ENCODE results near the gene CFAP100.

The CFAP100 gene

DNA sequence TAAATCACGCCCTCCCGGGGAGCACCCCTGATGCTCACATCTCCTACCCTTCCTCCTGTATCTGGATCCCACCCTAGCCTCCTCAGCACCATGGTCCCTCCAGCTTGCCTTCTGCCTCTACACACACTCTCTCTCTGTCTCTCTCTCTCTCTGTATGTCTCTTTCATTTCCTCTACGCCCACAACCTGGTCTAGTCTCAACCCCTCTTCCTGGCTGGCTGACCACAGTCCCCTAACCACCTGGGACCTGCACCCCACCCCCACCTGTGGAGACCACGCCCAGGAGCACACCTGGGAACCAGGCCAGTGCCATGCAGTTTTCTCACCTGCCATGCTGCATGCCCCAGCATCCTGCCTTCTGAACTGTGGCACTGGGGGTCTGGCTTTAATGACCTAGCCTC is 4.0 kb upstream of the CFAP100 start:
- ChIA-PET CTCF (interaction anchor here (2.7 kb wide), 1 partner anchor 257 kb away, joined by 14 read pairs; no protein-coding TSS in a partner anchor), POLR2A (no interaction called here)
- no peaks in the 10 kb centered on the region for H3K4me1 ChIP-seq (ENCODE audit: control insufficient read depth, insufficient read depth, low read length)
- H3K36me3 ChIP-seq (ENCODE audit: control insufficient read depth in 2 of 2, insufficient read depth in 1 of 2, low read length in 2 of 2), result no peaks in the 10 kb centered on the region
- no peak overlapping the region for H3K4me3 ChIP-seq (ENCODE audit: low read depth, low read length)
- TF ChIP-seq PRDM4 (tag by site-specific recombination; IDR thresholded peaks at IDR 0.05) (no peak), ZSCAN23 (tag by site-specific recombination; IDR thresholded peaks at IDR 0.05) (no peak), ZNF626 (tag by site-specific recombination; IDR thresholded peaks at IDR 0.05) (no peak), ZBTB8A (tag by site-specific recombination; IDR thresholded peaks at IDR 0.05) (no peak), ZNF138 (tag by site-specific recombination; IDR thresholded peaks at IDR 0.05; ENCODE audit: borderline replicate concordance) (no peak), ZBTB20 (tag by site-specific recombination; IDR thresholded peaks at IDR 0.05) (no peak), ZNF221 (tag by site-specific recombination; IDR thresholded peaks at IDR 0.05; ENCODE audit: borderline replicate concordance) (no peak), ZNF433 (tag by site-specific recombination; IDR thresholded peaks at IDR 0.05; ENCODE audit: low read depth) (no peak), ZNF211 (tag by site-specific recombination; IDR thresholded peaks at IDR 0.05; ENCODE audit: low read depth) (no peak), ZNF366 (tag by site-specific recombination; conservative IDR thresholded peaks at IDR 0.05) (no peak), ZNF416 (tag by site-specific recombination; IDR thresholded peaks at IDR 0.05) (no peak)
- TF ChIP-seq, protein P1, sequence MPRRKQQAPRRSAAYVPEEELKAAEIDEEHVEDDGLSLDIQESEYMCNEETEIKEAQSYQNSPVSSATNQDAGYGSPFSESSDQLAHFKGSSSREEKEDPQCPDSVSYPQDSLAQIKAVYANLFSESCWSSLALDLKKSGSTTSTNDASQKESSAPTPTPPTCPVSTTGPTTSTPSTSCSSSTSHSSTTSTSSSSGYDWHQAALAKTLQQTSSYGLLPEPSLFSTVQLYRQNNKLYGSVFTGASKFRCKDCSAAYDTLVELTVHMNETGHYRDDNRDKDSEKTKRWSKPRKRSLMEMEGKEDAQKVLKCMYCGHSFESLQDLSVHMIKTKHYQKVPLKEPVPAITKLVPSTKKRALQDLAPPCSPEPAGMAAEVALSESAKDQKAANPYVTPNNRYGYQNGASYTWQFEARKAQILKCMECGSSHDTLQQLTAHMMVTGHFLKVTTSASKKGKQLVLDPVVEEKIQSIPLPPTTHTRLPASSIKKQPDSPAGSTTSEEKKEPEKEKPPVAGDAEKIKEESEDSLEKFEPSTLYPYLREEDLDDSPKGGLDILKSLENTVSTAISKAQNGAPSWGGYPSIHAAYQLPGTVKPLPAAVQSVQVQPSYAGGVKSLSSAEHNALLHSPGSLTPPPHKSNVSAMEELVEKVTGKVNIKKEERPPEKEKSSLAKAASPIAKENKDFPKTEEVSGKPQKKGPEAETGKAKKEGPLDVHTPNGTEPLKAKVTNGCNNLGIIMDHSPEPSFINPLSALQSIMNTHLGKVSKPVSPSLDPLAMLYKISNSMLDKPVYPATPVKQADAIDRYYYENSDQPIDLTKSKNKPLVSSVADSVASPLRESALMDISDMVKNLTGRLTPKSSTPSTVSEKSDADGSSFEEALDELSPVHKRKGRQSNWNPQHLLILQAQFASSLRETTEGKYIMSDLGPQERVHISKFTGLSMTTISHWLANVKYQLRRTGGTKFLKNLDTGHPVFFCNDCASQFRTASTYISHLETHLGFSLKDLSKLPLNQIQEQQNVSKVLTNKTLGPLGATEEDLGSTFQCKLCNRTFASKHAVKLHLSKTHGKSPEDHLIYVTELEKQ (tag by site-specific recombination; IDR thresholded peaks at IDR 0.05; ENCODE audit: borderline replicate concordance), result no peak
- TF ChIP-seq, protein P2, sequence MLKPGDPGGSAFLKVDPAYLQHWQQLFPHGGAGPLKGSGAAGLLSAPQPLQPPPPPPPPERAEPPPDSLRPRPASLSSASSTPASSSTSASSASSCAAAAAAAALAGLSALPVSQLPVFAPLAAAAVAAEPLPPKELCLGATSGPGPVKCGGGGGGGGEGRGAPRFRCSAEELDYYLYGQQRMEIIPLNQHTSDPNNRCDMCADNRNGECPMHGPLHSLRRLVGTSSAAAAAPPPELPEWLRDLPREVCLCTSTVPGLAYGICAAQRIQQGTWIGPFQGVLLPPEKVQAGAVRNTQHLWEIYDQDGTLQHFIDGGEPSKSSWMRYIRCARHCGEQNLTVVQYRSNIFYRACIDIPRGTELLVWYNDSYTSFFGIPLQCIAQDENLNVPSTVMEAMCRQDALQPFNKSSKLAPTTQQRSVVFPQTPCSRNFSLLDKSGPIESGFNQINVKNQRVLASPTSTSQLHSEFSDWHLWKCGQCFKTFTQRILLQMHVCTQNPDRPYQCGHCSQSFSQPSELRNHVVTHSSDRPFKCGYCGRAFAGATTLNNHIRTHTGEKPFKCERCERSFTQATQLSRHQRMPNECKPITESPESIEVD (tag by site-specific recombination; IDR thresholded peaks at IDR 0.05), result no peak
- TF ChIP-seq, protein P3, sequence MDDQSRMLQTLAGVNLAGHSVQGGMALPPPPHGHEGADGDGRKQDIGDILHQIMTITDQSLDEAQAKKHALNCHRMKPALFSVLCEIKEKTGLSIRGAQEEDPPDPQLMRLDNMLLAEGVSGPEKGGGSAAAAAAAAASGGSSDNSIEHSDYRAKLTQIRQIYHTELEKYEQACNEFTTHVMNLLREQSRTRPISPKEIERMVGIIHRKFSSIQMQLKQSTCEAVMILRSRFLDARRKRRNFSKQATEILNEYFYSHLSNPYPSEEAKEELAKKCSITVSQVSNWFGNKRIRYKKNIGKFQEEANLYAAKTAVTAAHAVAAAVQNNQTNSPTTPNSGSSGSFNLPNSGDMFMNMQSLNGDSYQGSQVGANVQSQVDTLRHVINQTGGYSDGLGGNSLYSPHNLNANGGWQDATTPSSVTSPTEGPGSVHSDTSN (CRISPR knock-in tag; IDR thresholded peaks at IDR 0.05), result no peak
- no peaks in the 10 kb centered on the region for H3K9me3 ChIP-seq (ENCODE audit: control insufficient read depth, insufficient read depth, low read depth, low read length)
- no peak overlapping the region for H3K27ac ChIP-seq (ENCODE audit: extremely low read depth, low read depth, low read length)

DNA sequence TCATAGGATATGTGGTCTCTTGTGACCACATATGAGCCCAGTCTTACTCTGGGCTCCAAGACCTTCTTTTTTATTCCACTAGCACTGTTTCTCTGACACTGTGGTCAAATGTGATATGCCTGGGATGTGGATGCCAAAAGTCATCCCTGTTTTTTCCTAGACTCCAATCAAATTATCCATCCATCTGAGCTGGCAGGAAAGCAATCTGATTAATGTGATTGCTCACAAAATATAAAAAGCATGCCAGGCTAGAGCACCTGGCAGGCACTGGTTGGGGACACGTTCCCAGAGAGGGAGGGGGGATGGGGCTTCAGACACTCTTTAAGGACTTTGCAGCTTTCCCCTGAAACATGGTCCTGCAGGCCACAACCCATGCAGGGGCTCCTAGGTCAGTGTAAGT is 3.1 kb upstream of the CFAP100 start:
- no peaks in the 10 kb centered on the region for H3K36me3 ChIP-seq (ENCODE audit: control insufficient read depth in 2 of 2, insufficient read depth in 1 of 2, low read length in 2 of 2)
- H3K9me3 ChIP-seq (ENCODE audit: control insufficient read depth, insufficient read depth, low read depth, low read length), result no peaks in the 10 kb centered on the region
- ChIA-PET POLR2A (no interaction called here), CTCF (no interaction called here)
- TF ChIP-seq ZNF792 (tag by site-specific recombination; IDR thresholded peaks at IDR 0.05) (no peak), GLI2 (tag by site-specific recombination; IDR thresholded peaks at IDR 0.05; ENCODE audit: borderline replicate concordance, low read depth) (no peak), ZNF211 (tag by site-specific recombination; IDR thresholded peaks at IDR 0.05; ENCODE audit: low read depth) (no peak)
- H3K4me3 ChIP-seq (ENCODE audit: low read depth, low read length), result no peak overlapping the region
- H3K4me1 ChIP-seq (ENCODE audit: control insufficient read depth, insufficient read depth, low read length), result no peaks in the 10 kb centered on the region
- H3K27ac ChIP-seq (ENCODE audit: extremely low read depth, low read depth, low read length), result no peak overlapping the region
